Mesendoderm (in vitro differentiated cells): ENCODE measurements around the gene IL22RA2.

Source experiments
- DNase-seq: peaks from one replicate; pipeline ENCODE4 v3.0.0; 2013
- H2AK5ac ChIP-seq: 2 replicates; pipeline ENCODE4 v1.6.1; 2013; ENCODE audit warnings: low read length, inconsistent platforms
- H2BK120ac ChIP-seq: 2 replicates; pipeline ENCODE4 v1.6.1; 2013; ENCODE audit warnings: low read depth, mild to moderate bottlenecking, low read length, moderate library complexity, mixed read lengths
- H2BK15ac ChIP-seq: replicated peaks from 2 replicates; pipeline ENCODE4 v1.6.1; 2013; ENCODE audit warnings: low read depth, mild to moderate bottlenecking, moderate library complexity
- H2BK5ac ChIP-seq: 2 replicates; pipeline ENCODE4 v1.6.1; 2013; ENCODE audit warnings: low read length, inconsistent platforms
- H3K18ac ChIP-seq: 2 replicates; pipeline ENCODE4 v1.6.1; 2013; ENCODE audit warnings: mild to moderate bottlenecking, low read length, mixed read lengths
- H3K23ac ChIP-seq: one replicate; pipeline ENCODE4 v1.6.1; 2013; ENCODE audit warnings: low read length
- H3K27ac ChIP-seq: 2 replicates; pipeline ENCODE4 v1.5.1; 2013; ENCODE audit warnings: low read depth, mild to moderate bottlenecking, inconsistent platforms, low read length, moderate library complexity
- H3K27me3 ChIP-seq: 2 replicates; pipeline ENCODE4 v1.6.1; 2013; ENCODE audit warnings: low read length, control low read depth, mild to moderate bottlenecking, inconsistent platforms; ENCODE audit not compliant: insufficient read depth, poor library complexity
- H3K36me3 ChIP-seq: 2 replicates; pipeline ENCODE4 v1.6.1; 2013; ENCODE audit warnings: low read length, inconsistent platforms; ENCODE audit not compliant: control insufficient read depth, insufficient read depth
- H3K4ac ChIP-seq: one replicate; pipeline ENCODE4 v1.6.1; 2013; ENCODE audit warnings: low read depth, mild to moderate bottlenecking, low read length, moderate library complexity
- H3K4me1 ChIP-seq: 2 replicates; pipeline ENCODE4 v1.6.1; 2013; ENCODE audit warnings: low read depth, low read length, inconsistent platforms; ENCODE audit not compliant: control insufficient read depth
- H3K4me2 ChIP-seq: 2 replicates; pipeline ENCODE4 v1.6.1; 2013; ENCODE audit warnings: low read length
- H3K4me3 ChIP-seq: 2 replicates; pipeline ENCODE4 v1.5.1; 2013; ENCODE audit warnings: mild to moderate bottlenecking, low read length
- H3K56ac ChIP-seq: one replicate; pipeline ENCODE4 v1.6.1; 2013; ENCODE audit warnings: low read length
- H3K79me1 ChIP-seq: 2 replicates; pipeline ENCODE4 v1.6.1; 2013; ENCODE audit warnings: low read length, inconsistent platforms
- H3K79me2 ChIP-seq: 2 replicates; pipeline ENCODE4 v1.6.1; 2013; ENCODE audit warnings: mild to moderate bottlenecking, low read length; ENCODE audit not compliant: control insufficient read depth, insufficient read depth
- H3K9ac ChIP-seq: 2 replicates; pipeline ENCODE4 v1.6.1; 2013; ENCODE audit warnings: low read length, inconsistent platforms
- H4K5ac ChIP-seq: one replicate; pipeline ENCODE4 v1.6.1; 2013; ENCODE audit warnings: low read length
- H4K8ac ChIP-seq: one replicate; pipeline ENCODE4 v1.6.1; 2013; ENCODE audit warnings: low read depth, mild to moderate bottlenecking, control low read depth, low read length, moderate library complexity
- WGBS: extraction: QIAGEN DNeasy Blood & Tissue Kit; methylation state at CpG from one replicate; pipeline ENCODE4 v1.1.7; 2013; ENCODE audit warnings: low lambda C conversion rate, missing lambda C conversion rate; ENCODE audit not compliant: insufficient coverage; ENCODE audit errors: extremely low coverage; 5-methylcytosine and 5-hydroxymethylcytosine counted together

IL22RA2 gene

DNA sequence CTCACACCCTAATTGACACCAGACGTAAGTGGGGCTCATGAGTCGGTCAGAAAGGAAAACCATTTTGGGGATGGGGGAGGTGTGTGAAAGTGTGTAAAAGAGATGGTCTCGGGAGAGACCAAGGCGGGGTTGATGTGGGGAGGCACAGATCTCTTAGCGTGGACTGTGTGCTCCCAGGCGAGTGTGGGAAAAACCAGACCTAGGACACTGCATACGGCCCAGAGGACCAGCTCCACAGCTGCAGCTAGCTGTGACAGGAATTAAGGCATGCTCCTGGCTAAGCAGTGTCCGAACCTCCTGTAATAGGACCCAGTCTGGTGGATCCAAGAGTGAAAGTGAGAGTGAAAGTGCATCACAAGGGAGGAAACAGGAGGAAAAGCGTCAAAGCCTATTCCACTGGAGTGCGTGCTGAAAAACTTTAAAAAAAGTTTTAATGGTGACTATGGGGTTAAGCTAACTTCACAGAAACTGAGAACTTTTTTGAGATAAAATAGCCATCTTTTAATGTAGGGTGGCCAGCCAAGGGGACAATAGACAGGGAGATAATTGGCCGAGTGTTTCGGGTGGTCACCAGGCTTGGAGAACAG is 9.6 kb downstream of the IL22RA2 start:
- no peak overlapping the region for H3K23ac ChIP-seq
- no peak overlapping the region for H2BK5ac ChIP-seq
- no peak overlapping the region for H3K4ac ChIP-seq
- no peak overlapping the region for H3K27ac ChIP-seq
- H3K27me3 ChIP-seq = no peaks in the 10 kb centered on the region
- no peak overlapping the region for H2AK5ac ChIP-seq
- H3K4me2 ChIP-seq = no peak overlapping the region
- no CpG with 5 or more reads among the region's 12 CpGs for WGBS
- no peak overlapping the region for H3K9ac ChIP-seq
- no peak overlapping the region for H3K4me3 ChIP-seq
- peak; percentile 3 for DNase-seq
- H2BK15ac ChIP-seq = no peak overlapping the region
- no peak overlapping the region for H3K18ac ChIP-seq
- no peaks in the 10 kb centered on the region for H3K79me1 ChIP-seq
- no peaks in the 10 kb centered on the region for H3K36me3 ChIP-seq
- H3K56ac ChIP-seq = no peak overlapping the region
- H3K79me2 ChIP-seq = no peaks in the 10 kb centered on the region
- no peak overlapping the region for H4K8ac ChIP-seq
- no peak overlapping the region for H4K5ac ChIP-seq
- H2BK120ac ChIP-seq = no peak overlapping the region
- H3K4me1 ChIP-seq = no peaks in the 10 kb centered on the region

DNA sequence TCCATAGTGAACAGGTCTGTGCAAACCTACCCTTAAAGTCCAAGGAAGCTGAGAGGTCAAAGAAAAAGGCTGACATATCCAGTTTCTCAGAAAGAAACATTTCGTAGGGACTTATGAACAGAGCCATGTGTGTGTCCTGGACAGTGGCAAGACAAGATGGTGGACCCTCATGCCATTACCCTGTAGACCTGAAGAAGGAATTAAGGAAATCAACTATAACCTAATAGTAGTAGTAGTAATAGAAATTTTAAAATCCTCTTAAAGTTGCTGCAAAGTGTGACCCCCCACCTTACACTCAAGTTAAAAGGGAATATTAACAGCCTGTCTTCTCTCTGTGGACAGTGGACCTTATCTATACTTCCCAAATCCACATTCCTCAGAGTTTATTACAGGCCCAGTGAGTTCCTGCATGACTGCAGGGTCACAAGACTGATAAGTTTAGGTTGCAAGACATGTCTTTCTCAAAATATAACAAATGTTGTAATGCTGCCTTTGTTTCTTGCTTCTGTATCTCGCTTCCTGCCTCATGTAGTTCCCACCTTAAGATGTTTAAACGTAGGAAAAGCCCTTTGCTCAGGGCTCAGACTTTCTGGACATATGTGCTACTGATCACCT is 10.6 kb downstream of the IL22RA2 start:
- Histone ChIP-seq H3K23ac (no peak overlapping the region), H3K4me1 (no peaks in the 10 kb centered on the region), H2AK5ac (no peak overlapping the region), H3K56ac (no peak overlapping the region), H4K5ac (no peak overlapping the region), H3K79me1 (no peaks in the 10 kb centered on the region), H3K4me2 (no peak overlapping the region), H3K36me3 (no peaks in the 10 kb centered on the region), H3K18ac (no peak overlapping the region), H2BK120ac (no peak overlapping the region), H3K4ac (no peak overlapping the region), H3K4me3 (no peak overlapping the region), H3K79me2 (no peaks in the 10 kb centered on the region), H2BK5ac (no peak overlapping the region), H4K8ac (no peak overlapping the region), H3K27ac (no peak overlapping the region), H2BK15ac (no peak overlapping the region), H3K27me3 (no peaks in the 10 kb centered on the region), H3K9ac (no peak overlapping the region)
- WGBS = no CpG with 5 or more reads among the region's 3 CpGs
- no peak for DNase-seq

DNA sequence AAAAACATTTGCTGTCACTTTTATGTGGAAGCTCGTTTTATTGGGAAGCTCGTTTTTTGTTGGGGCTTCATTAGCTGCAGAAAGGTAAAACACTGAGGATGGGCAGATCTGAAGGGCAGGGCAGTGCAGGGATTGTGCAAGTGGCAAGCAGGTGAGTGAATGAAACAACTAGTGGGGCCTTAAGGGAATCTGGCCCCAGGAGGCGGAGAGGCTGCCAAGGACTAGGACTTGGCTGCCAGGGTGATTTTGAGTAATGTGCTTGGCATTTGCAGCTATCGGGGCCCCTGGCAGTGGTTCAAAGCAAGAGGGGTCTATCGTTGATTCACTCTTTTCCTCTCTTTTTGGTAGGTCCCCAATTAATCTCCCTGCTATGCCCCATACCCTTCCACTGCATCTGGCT is 11.5 kb downstream of the IL22RA2 start:
- H4K5ac ChIP-seq = no peak overlapping the region
- no peak overlapping the region for H3K4ac ChIP-seq

DNA sequence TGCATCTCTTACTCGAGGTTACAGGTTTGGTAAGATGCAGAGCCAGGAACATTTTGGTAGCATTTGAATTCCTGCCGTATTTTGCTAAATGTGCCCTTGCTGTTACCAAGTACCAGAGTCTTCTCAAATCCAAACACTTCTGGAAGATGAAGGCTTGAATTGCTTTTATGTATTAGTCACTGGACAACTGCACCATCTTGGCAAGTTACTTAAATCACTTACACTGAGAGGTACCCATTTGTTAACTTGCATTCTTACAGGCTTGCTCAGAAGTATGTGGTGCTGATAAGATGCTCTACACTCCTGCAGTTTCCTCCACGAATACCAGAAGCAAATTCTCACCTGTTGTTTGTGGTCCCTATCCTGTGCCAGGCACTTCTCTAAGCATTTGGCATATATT is 12.7 kb downstream of the IL22RA2 start:
- Histone ChIP-seq H3K4me3 (no peak overlapping the region), H2AK5ac (no peak overlapping the region), H3K36me3 (no peaks in the 10 kb centered on the region), H2BK120ac (no peak overlapping the region), H3K4me2 (no peak overlapping the region), H3K23ac (no peak overlapping the region), H3K27me3 (no peaks in the 10 kb centered on the region), H3K56ac (no peak overlapping the region), H3K4ac (no peak overlapping the region), H4K5ac (no peak overlapping the region), H2BK5ac (no peak overlapping the region), H4K8ac (no peak overlapping the region), H3K18ac (no peak overlapping the region), H3K4me1 (no peaks in the 10 kb centered on the region), H3K79me1 (no peaks in the 10 kb centered on the region), H2BK15ac (no peak overlapping the region), H3K9ac (no peak overlapping the region), H3K27ac (no peak overlapping the region), H3K79me2 (no peaks in the 10 kb centered on the region)
- no CpG with 5 or more reads among the region's 3 CpGs for WGBS
- DNase-seq = peak; percentile 11

More for the DNA sequence above, 11.5 kb downstream of the IL22RA2 start:
- Histone ChIP-seq H2BK120ac (no peak overlapping the region), H3K9ac (no peak overlapping the region), H3K18ac (no peak overlapping the region), H3K4me1 (no peaks in the 10 kb centered on the region), H2BK15ac (no peak overlapping the region), H3K79me1 (no peaks in the 10 kb centered on the region), H3K27ac (no peak overlapping the region), H3K23ac (no peak overlapping the region), H3K56ac (no peak overlapping the region), H2BK5ac (no peak overlapping the region), H4K8ac (no peak overlapping the region), H3K4me3 (no peak overlapping the region), H3K79me2 (no peaks in the 10 kb centered on the region), H3K4me2 (no peak overlapping the region), H3K27me3 (no peaks in the 10 kb centered on the region), H2AK5ac (no peak overlapping the region), H3K36me3 (no peaks in the 10 kb centered on the region)
- no CpG with 5 or more reads among the region's 5 CpGs for WGBS
- DNase-seq = no peak

DNA sequence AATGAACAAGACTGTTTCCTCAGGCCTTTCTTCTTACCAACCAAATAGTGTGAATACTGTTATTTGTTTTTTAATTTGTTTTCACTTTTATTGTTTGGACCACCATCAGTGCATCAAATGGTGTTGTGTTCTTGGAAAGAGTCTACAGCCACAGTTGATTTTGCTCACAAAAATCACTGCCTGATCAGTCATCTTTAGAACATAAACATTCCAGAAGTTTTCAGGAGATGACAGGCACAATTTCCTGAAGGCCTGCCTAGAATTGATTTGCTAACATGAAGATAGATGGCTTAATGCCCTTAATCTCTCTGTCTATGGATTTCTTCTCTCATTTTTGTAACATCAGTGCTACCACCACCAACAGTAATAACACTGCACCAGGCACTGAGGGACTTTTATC is 13.5 kb downstream of the IL22RA2 start:
- no peak overlapping the region for H3K56ac ChIP-seq
- H3K4me1 ChIP-seq = no peaks in the 10 kb centered on the region

DNA sequence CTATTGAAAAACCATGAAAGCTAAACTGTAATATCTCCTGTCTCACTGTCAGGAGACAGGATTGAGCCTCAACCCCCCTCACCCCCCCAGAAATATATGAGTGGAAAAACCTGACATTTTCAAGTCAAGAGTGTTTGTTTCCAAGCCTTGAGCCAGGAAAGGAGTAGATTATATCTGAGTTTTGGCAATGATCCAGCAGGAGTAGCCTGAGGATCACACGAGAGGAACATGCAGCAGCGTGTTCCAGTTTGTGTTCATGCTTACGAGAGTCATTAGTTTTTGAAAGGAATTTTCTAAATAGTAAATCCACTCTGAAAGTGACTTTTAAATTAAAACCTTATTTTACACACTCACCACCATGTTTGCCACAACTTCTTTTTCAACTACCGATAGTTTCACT is 15.8 kb downstream of the IL22RA2 start:
- Histone ChIP-seq H3K79me2 (no peaks in the 10 kb centered on the region), H3K27me3 (no peaks in the 10 kb centered on the region), H3K56ac (no peak overlapping the region), H2AK5ac (no peak overlapping the region), H3K9ac (no peak overlapping the region), H2BK15ac (no peak overlapping the region), H3K4me3 (no peak overlapping the region), H4K8ac (no peak overlapping the region), H4K5ac (no peak overlapping the region), H3K36me3 (no peaks in the 10 kb centered on the region), H3K23ac (no peak overlapping the region), H3K4me2 (no peak overlapping the region), H2BK120ac (no peak overlapping the region), H3K4ac (no peak overlapping the region), H3K18ac (no peak overlapping the region), H2BK5ac (no peak overlapping the region), H3K27ac (no peak overlapping the region), H3K4me1 (no peaks in the 10 kb centered on the region), H3K79me1 (no peaks in the 10 kb centered on the region)
- no CpG with 5 or more reads among the region's 4 CpGs for WGBS
- no peak for DNase-seq

More for the DNA sequence above, 13.5 kb downstream of the IL22RA2 start:
- H3K4me3 ChIP-seq = no peak overlapping the region
- H3K23ac ChIP-seq = no peak overlapping the region
- no peak overlapping the region for H4K8ac ChIP-seq
- no peaks in the 10 kb centered on the region for H3K79me1 ChIP-seq
- H2BK120ac ChIP-seq = no peak overlapping the region
- no peak overlapping the region for H3K18ac ChIP-seq
- no peak overlapping the region for H2BK15ac ChIP-seq
- H4K5ac ChIP-seq = no peak overlapping the region
- no peak for DNase-seq
- no peak overlapping the region for H3K4ac ChIP-seq
- no peaks in the 10 kb centered on the region for H3K36me3 ChIP-seq
- H2AK5ac ChIP-seq = no peak overlapping the region
- no peak overlapping the region for H3K9ac ChIP-seq
- no peaks in the 10 kb centered on the region for H3K27me3 ChIP-seq
- no peak overlapping the region for H3K4me2 ChIP-seq
- no peak overlapping the region for H2BK5ac ChIP-seq
- no peak overlapping the region for H3K27ac ChIP-seq
- no peaks in the 10 kb centered on the region for H3K79me2 ChIP-seq
